CD14-positive monocyte (primary cell): ENCODE data around the gene CLK2. TPM values are rescaled to one million over a fixed set of nuclear protein-coding genes. Genes with fewer than 3 reads are reported as not detected.

Experiments
- DNase-seq, 3 donors: peaks; one replicate each; pipeline ENCODE4 v3.0.0-alpha.2; 2011 to 2022
- H2AFZ ChIP-seq: 2 replicates; pipeline ENCODE4 v1.6.0; 2012; ENCODE audit warnings: mild to moderate bottlenecking, low read depth, low read length, inconsistent platforms; ENCODE audit not compliant: insufficient read depth, poor library complexity, severe bottlenecking
- H3K27ac ChIP-seq, 2 donors: 1 replicate in 1 of 2; 2 replicates in 1 of 2; pipeline ENCODE4 v1.5.1; 2012 to 2013; ENCODE audit warnings: low read length in 2 of 2, control low read depth in 1 of 2, inconsistent platforms in 1 of 2, low read depth in 1 of 2, mild to moderate bottlenecking in 1 of 2
- H3K27me3 ChIP-seq, 2 donors: one replicate each; pipeline versions ENCODE4 v1.6.0 to v1.6.1; 2011 to 2013; ENCODE audit warnings: low read length in 2 of 2; ENCODE audit not compliant: control insufficient read depth in 2 of 2, insufficient read depth in 2 of 2
- H3K36me3 ChIP-seq, 2 donors: replicated peaks in 1 of 2; 1 replicate in 1 of 2; 2 replicates in 1 of 2; pipeline versions ENCODE4 v1.5.1 to v1.6.1; 2012 to 2013; ENCODE audit warnings: low read length in 2 of 2, control low read depth in 1 of 2, inconsistent platforms in 1 of 2, mild to moderate bottlenecking in 1 of 2; ENCODE audit not compliant: insufficient read depth in 2 of 2, control insufficient read depth in 1 of 2
- H3K4me1 ChIP-seq, 2 donors: 1 replicate in 1 of 2; 2 replicates in 1 of 2; pipeline versions ENCODE4 v1.5.1 to v1.6.1; 2012 to 2013; ENCODE audit warnings: low read length in 2 of 2, control low read depth in 1 of 2, inconsistent platforms in 1 of 2, mild to moderate bottlenecking in 1 of 2, moderate library complexity in 1 of 2; ENCODE audit not compliant: insufficient read depth in 2 of 2, control insufficient read depth in 1 of 2
- H3K4me2 ChIP-seq: replicated peaks from 2 replicates; pipeline ENCODE3; 2012; ENCODE audit warnings: low read length, moderate library complexity, mild to moderate bottlenecking; ENCODE audit not compliant: poor library complexity, severe bottlenecking; ENCODE audit errors: extremely low read depth
- H3K4me3 ChIP-seq, 3 experiments: fragments of 200-600 bp in 1 of 3; sonication (generic) in 1 of 3; replicated peaks in 1 of 3; 1 replicate in 2 of 3; 2 replicates in 1 of 3; pipeline ENCODE4 v1.5.1; 2011 to 2013; ENCODE audit warnings: low read length in 3 of 3, mild to moderate bottlenecking in 3 of 3, control low read depth in 2 of 3, low read depth in 2 of 3, inconsistent platforms in 1 of 3, moderate library complexity in 1 of 3
- H3K79me2 ChIP-seq: 2 replicates; pipeline ENCODE4 v1.6.0; 2012; ENCODE audit warnings: mild to moderate bottlenecking, control low read depth, inconsistent platforms, low read length, moderate library complexity; ENCODE audit not compliant: insufficient read depth
- H3K9ac ChIP-seq: 2 replicates; pipeline ENCODE4 v1.6.0; 2017; ENCODE audit warnings: low read length, mild to moderate bottlenecking; ENCODE audit not compliant: insufficient read depth, poor library complexity, severe bottlenecking
- H3K9me3 ChIP-seq, 2 donors: replicated peaks in 1 of 2; 1 replicate in 1 of 2; 2 replicates in 1 of 2; pipeline versions ENCODE4 v1.5.1 to v1.6.1; 2012 to 2013; ENCODE audit warnings: low read length in 2 of 2, control low read depth in 1 of 2; ENCODE audit not compliant: control insufficient read depth in 1 of 2, insufficient read depth in 1 of 2
- H4K20me1 ChIP-seq: 2 replicates; pipeline ENCODE4 v1.6.0; 2012; ENCODE audit warnings: mild to moderate bottlenecking, low read length, control low read depth, moderate library complexity; ENCODE audit not compliant: insufficient read depth
- H3K27ac Mint-ChIP-seq, 7 donors: one replicate each; pipeline ENCODE4 v1.8.0; 2020; ENCODE audit warnings: mild to moderate bottlenecking in 7 of 7, mixed read lengths in 7 of 7, moderate library complexity in 6 of 7, inconsistent platforms in 2 of 7
- H3K27me3 Mint-ChIP-seq, 3 donors: one replicate each; pipeline ENCODE4 v1.8.0; 2021 to 2022; ENCODE audit warnings: low read depth in 3 of 3, mild to moderate bottlenecking in 3 of 3, mixed read lengths in 3 of 3, moderate library complexity in 3 of 3, inconsistent platforms in 1 of 3
- H3K36me3 Mint-ChIP-seq, 2 donors: one replicate each; pipeline ENCODE4 v1.8.0; 2020; ENCODE audit warnings: mixed read lengths in 2 of 2, inconsistent platforms in 1 of 2, mild to moderate bottlenecking in 1 of 2
- H3K4me1 Mint-ChIP-seq: one replicate; pipeline ENCODE4 v1.8.0; 2020; ENCODE audit warnings: mild to moderate bottlenecking, mixed read lengths
- H3K4me3 Mint-ChIP-seq, 2 donors: one replicate each; pipeline ENCODE4 v1.8.0; 2020; ENCODE audit warnings: mild to moderate bottlenecking in 2 of 2, mixed read lengths in 2 of 2, moderate library complexity in 1 of 2
- H3K9me3 Mint-ChIP-seq, 7 donors: one replicate each; pipeline ENCODE4 v1.8.0; 2020 to 2022; ENCODE audit warnings: mixed read lengths in 7 of 7, mild to moderate bottlenecking in 6 of 7, moderate library complexity in 6 of 7, inconsistent platforms in 2 of 7
- CTCF ChIP-seq: fragments of 200-600 bp; IDR thresholded peaks from one replicate; pipeline ENCODE4 v1.8.0; 2022; ENCODE audit warnings: antibody characterized with exemption, mild to moderate bottlenecking
- WGBS: methylation state at CpG from one replicate; pipeline ENCODE4 v1.1.5; 2013; ENCODE audit warnings: missing lambda C conversion rate; ENCODE audit not compliant: insufficient coverage; 5-methylcytosine and 5-hydroxymethylcytosine counted together
- intact Hi-C, 2 donors: fragments of 100-400 bp; cut with micrococcal nuclease; formaldehyde crosslinking; loops; one replicate each; pipeline versions ENCODE4 v1.15.0 to v1.15.1; 2023
- polyA plus RNA-seq, 3 donors: library from polyadenylated mRNA; depleted of rRNA in 1 of 3; unstranded in 2 of 3; stranded (reverse) in 1 of 3; fragments of 300-500 nt in 2 of 3; fragments of >200 nt in 1 of 3; fragmentation: Illumina TruSeq in 2 of 3; gene quantifications; 1 replicate in 2 of 3; 2 replicates in 1 of 3; pipeline ENCODE4 v1.2.3, GENCODE V29; 2012 to 2021

CLK2 gene
- polyA plus RNA-seq, 3 donors, result 7.3 to 143 (median 9.6) TPM

GRCh38 chr1:155263067-155263466 lies 10.2 kb downstream of the CLK2 start:
- Histone ChIP-seq H3K4me3 (no peak overlapping the region), H3K9ac (no peak overlapping the region), H2AFZ (no peak overlapping the region), H3K27ac (peak overlapping the region in 1 of 2 donors; percentile 83), H4K20me1 (peaks cover 12% of the 10 kb centered on the region), H3K79me2 (peaks cover 20% of the 10 kb centered on the region), H3K36me3 (peaks cover 42 to 77% of the 10 kb centered on the region in 2 donors), H3K27me3 (no peaks in the 10 kb centered on the region), H3K4me1 (peaks cover 14 to 17% of the 10 kb centered on the region in 2 donors), H3K9me3 (no peaks in the 10 kb centered on the region), H3K4me2 (no peak overlapping the region)
- Mint-ChIP-seq H3K4me3 (peak overlapping the region in 1 of 2 donors; percentile 93), H3K4me1 (peaks cover 20% of the 10 kb centered on the region), H3K27ac (peak overlapping the region in 6 of 7 donors; percentile 52 to 97 (median 92)), H3K9me3 (no peaks in the 10 kb centered on the region), H3K27me3 (no peaks in the 10 kb centered on the region), H3K36me3 (peaks cover 64 to 73% of the 10 kb centered on the region in 2 donors)
- DNase-seq, result no peak
- 97% methylated on average over 9 of the region's 11 CpGs for WGBS
- no peak for TF ChIP-seq CTCF
- intact Hi-C loops, result loop anchor here in 1 of 2 donors (2.0 kb wide), 2 partner anchors 14 to 46 kb away; partner anchors contain the start of genes FDPS and HCN3

- Mint-ChIP-seq H3K27ac (peak within 1 kb of the TSS; percentile 92 to 97 (median 95)), H3K9me3 (no peaks in the 10 kb centered on the region), H3K4me3 (peak within 1 kb of the TSS; percentile 93 to 94), H3K27me3 (no peaks in the 10 kb centered on the region), H3K4me1 (peaks cover 20% of the 10 kb centered on the region), H3K36me3 (peaks cover 61 to 73% of the 10 kb centered on the region in 2 donors)
- peak within 1 kb of the TSS; percentile 90 for H2AFZ ChIP-seq
- H3K4me1 ChIP-seq, result peaks cover 14 to 17% of the 10 kb centered on the region in 2 donors
- H3K27ac ChIP-seq, result peak within 1 kb of the TSS; percentile 56 to 83
- intact Hi-C loops, result loop anchor here in 1 of 2 donors (2.0 kb wide), 2 partner anchors 15 to 47 kb away; partner anchors contain the start of genes FDPS and HCN3
- no peak for TF ChIP-seq CTCF
- peak within 1 kb of the TSS; percentile 98 for H3K4me2 ChIP-seq
- H3K9me3 ChIP-seq, result no peaks in the 10 kb centered on the region
- H3K27me3 ChIP-seq, result no peaks in the 10 kb centered on the region
- H3K4me3 ChIP-seq, result peak within 1 kb of the TSS; percentile 50 to 95 (median 77)
- H3K9ac ChIP-seq, result peak within 1 kb of the TSS; percentile 78
- H3K79me2 ChIP-seq, result peaks cover 20% of the 10 kb centered on the region
- peak; percentile 92 to 98 (median 98) for DNase-seq
- H4K20me1 ChIP-seq, result peaks cover 8% of the 10 kb centered on the region
- WGBS, result under 1% methylated on average over 46 of the region's 47 CpGs
- peaks cover 41 to 73% of the 10 kb centered on the region in 2 donors for H3K36me3 ChIP-seq
These were observed 11.2 kb downstream of the CLK2 start, which contains the start of gene SCAMP3 for GRCh38 chr1:155261852-155262673. TSS of gene SCAMP3 (minus strand) at chr1:155262360. CDS start at chr1:155262151, 209 bp downstream.
